22Rv1 (cell line): Measurements from ENCODE around the gene AMIGO1.

Experiments used
- CTCF ChIP-seq: fragments of 450-650 bp; IDR thresholded peaks from 2 replicates; pipeline ENCODE4 v1.5.1; 2017; ENCODE audit warnings: mild to moderate bottlenecking
- ZFX ChIP-seq: fragments of 450-650 bp; IDR thresholded peaks from 2 replicates; pipeline ENCODE4 v1.6.1; 2017; ENCODE audit warnings: antibody characterized with exemption, borderline replicate concordance

- no peak for TF ChIP-seq CTCF
- TF ChIP-seq ZFX: no peak
Measured at GRCh38 chr1:109516872-109517271, 7.3 kb upstream of the AMIGO1 start.
